Measurements from ENCODE around the gene PTK6.

DNA sequence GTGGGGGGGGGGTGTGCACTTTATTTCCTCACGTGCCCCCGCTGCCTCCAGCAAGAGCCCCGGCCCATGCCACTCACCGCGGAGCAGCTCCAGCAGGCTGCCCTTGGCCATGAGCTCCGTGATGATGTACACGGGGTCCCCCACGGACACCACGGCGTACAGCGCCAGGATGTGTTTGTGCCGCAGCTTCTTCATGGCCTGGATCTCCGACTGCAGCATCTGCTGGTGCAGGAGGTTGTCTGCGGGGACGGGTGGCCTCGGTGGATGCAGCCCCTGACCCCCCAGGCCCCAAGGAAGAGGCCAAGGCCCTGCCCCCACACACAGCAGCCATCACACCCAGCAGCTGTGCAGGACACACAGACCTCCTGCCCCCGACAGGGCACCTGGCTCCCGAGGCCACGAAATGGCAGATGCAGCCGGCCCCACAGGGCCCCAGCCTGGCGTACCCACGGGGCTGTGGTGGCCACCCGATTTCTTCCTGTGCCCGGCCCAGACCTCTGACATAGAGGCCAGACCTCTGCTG is 4.7 kb downstream of the PTK6 start:
- TF ChIP-seq, protein P1, sequence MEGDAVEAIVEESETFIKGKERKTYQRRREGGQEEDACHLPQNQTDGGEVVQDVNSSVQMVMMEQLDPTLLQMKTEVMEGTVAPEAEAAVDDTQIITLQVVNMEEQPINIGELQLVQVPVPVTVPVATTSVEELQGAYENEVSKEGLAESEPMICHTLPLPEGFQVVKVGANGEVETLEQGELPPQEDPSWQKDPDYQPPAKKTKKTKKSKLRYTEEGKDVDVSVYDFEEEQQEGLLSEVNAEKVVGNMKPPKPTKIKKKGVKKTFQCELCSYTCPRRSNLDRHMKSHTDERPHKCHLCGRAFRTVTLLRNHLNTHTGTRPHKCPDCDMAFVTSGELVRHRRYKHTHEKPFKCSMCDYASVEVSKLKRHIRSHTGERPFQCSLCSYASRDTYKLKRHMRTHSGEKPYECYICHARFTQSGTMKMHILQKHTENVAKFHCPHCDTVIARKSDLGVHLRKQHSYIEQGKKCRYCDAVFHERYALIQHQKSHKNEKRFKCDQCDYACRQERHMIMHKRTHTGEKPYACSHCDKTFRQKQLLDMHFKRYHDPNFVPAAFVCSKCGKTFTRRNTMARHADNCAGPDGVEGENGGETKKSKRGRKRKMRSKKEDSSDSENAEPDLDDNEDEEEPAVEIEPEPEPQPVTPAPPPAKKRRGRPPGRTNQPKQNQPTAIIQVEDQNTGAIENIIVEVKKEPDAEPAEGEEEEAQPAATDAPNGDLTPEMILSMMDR (IDR thresholded peaks at IDR 0.05 in 2 of 3, conservative IDR thresholded peaks at IDR 0.05 in 1 of 3; ENCODE audit: borderline replicate concordance in 1 of 3, insufficient read depth in 1 of 3, low read depth in 2 of 3, low read length in 2 of 3): no peak
- no peak for TF ChIP-seq RAD21 (IDR thresholded peaks at IDR 0.05; ENCODE audit: low read depth)
- TF ChIP-seq JUND (IDR thresholded peaks at IDR 0.05): no peak
- TF ChIP-seq, protein P2, sequence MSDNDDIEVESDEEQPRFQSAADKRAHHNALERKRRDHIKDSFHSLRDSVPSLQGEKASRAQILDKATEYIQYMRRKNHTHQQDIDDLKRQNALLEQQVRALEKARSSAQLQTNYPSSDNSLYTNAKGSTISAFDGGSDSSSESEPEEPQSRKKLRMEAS (IDR thresholded peaks at IDR 0.05): no peak

All from HCT116 (cell line).